Omental fat pad (tissue), 4 donors: ENCODE measurements around the gene PPA2. TPM values are rescaled to one million over a fixed set of nuclear protein-coding genes. Genes with fewer than 3 reads are reported as not detected.

Source experiments
- ATAC-seq: fragments of 150-250 bp; one replicate; pipeline ENCODE4 v1.9.1; 2016; ENCODE audit warnings: mild to moderate bottlenecking, moderate library complexity; ENCODE audit not compliant: low FRiP score
- DNase-seq: peaks from one replicate; pipeline ENCODE4 v3.0.0-alpha.2; 2019; ENCODE audit warnings: low spot score
- total RNA-seq, 4 donors: library from RNA; depleted of rRNA; stranded (reverse); fragments of >200 nt; gene quantifications; one replicate each; pipeline ENCODE4 v1.1.0, GENCODE V29; 2016
- TF ChIP-seq, protein P1 (sequence below), 3 donors: fragments of 450-650 bp; IDR thresholded peaks; one replicate each; pipeline ENCODE4 v1.5.1; 2016 to 2017; ENCODE audit warnings: antibody characterized with exemption in 3 of 3, mild to moderate bottlenecking in 3 of 3, moderate library complexity in 2 of 3

The PPA2 gene
- total RNA-seq, 4 donors from 2014 or later = 35.9 to 82.9 (median 61.9) TPM

GRCh38 chr4:105451346-105451745, 22.5 kb downstream of the PPA2 start:
- ATAC-seq (no peak), DNase-seq (no peak)
- TF ChIP-seq, protein P1, sequence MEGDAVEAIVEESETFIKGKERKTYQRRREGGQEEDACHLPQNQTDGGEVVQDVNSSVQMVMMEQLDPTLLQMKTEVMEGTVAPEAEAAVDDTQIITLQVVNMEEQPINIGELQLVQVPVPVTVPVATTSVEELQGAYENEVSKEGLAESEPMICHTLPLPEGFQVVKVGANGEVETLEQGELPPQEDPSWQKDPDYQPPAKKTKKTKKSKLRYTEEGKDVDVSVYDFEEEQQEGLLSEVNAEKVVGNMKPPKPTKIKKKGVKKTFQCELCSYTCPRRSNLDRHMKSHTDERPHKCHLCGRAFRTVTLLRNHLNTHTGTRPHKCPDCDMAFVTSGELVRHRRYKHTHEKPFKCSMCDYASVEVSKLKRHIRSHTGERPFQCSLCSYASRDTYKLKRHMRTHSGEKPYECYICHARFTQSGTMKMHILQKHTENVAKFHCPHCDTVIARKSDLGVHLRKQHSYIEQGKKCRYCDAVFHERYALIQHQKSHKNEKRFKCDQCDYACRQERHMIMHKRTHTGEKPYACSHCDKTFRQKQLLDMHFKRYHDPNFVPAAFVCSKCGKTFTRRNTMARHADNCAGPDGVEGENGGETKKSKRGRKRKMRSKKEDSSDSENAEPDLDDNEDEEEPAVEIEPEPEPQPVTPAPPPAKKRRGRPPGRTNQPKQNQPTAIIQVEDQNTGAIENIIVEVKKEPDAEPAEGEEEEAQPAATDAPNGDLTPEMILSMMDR (IDR thresholded peaks at IDR 0.05) = no peak

DNA sequence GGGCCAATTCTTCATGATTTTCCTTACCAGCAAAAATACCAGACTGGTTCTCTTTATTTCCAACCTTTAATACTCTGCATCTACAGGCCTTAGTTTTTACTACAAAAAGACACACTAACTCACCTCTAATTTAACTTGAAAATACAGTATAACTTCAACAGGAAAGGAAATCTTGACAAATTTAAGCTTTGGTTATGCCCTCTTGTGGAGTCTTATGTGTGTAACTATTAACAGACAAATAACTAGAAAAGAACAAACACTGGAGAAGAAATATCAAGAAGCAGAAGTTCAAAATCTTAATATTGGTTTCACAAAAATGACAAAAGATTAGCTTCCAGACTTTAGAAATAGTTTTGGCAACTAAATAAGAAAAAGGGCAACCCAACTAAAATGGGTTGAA, 33.0 kb downstream of the PPA2 start:
- DNase-seq (no peak), ATAC-seq (no peak)
- TF ChIP-seq, protein P1 (IDR thresholded peaks at IDR 0.05) = no peak

GRCh38 chr4:105437637-105438036, 36.2 kb downstream of the PPA2 start:
- TF ChIP-seq, protein P1 (IDR thresholded peaks at IDR 0.05) = no peak
- no peak for DNase-seq
- ATAC-seq = no peak

GRCh38 chr4:105436414-105436813, 37.4 kb downstream of the PPA2 start:
- ATAC-seq = no peak
- TF ChIP-seq, protein P1 (IDR thresholded peaks at IDR 0.05) = no peak
- no peak for DNase-seq

DNA sequence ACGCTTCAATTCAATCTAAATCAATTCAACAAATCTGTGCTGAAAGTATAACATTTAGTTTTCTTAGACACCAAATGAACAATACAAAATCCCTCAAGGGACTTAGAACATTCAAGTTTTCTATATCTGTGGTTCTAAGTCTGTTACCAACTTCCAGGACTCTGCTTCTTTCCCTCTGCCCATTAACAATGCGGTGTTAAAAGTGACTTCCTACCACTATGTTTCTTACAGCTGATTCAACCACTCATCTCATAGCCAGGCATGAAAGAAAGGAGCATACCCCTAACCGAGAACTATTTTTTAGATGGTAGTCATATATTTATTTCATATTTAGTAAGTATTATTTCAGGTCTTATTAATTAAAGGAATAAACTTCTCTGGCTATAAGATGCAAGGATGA, 38.9 kb downstream of the PPA2 start:
- TF ChIP-seq, protein P1 (IDR thresholded peaks at IDR 0.05) = no peak
- DNase-seq (no peak), ATAC-seq (no peak)

DNA sequence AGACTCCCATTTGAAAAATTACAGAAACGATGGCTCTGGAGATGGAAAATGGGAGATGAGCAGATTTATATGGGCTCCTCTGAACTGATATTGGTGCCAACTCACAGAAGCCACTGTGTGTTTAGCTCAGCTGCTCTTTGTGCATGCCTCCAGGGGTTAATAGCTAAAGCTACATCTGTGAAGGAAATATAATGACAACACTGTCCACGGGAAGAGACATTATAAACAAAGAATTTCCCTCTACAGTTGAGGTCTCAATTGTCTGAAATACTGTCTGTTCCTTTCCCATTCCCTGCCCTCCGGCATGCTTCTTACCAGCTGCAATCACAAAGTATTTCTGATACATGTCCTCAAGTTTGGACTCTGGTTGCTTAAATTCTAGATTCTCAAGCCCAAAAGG, 40.4 kb downstream of the PPA2 start:
- TF ChIP-seq, protein P1 (IDR thresholded peaks at IDR 0.05) = no peak
- no peak for DNase-seq
- no peak for ATAC-seq

DNA sequence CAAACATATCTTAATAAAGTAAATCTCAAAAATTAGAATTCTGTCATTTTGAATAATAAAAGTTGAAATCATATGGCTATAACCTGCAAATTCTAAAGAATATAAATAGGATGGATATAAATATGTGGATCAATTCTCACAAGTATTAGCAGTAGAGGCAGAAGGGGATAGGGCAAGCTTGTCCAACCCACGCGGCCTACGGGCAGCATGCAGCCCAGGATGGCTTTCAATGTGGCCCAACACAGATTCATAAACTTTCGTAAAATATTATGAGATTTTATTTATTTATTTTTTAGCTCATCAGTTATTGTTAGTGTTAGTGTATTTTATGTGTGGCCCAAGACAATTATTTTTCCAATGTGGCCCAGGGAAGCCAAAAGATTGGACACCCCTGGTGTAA, 41.4 kb downstream of the PPA2 start:
- ATAC-seq (no peak), DNase-seq (no peak)

More for the DNA sequence above, 41.4 kb downstream of the PPA2 start:
- TF ChIP-seq, protein P1 (IDR thresholded peaks at IDR 0.05) = no peak
